HCT116 (cell line): Measurements from ENCODE around the gene HIC1. TPM values are rescaled to one million over a fixed set of nuclear protein-coding genes. Genes with fewer than 3 reads are reported as not detected.

Experiments used
- ATAC-seq: fragments of 200-7000 bp; cut with Tn5 transposase; 2 replicates; pipeline ENCODE4 v1.9.1; 2020; ENCODE audit warnings: mild to moderate bottlenecking, moderate library complexity
- BruUV-seq: library from RNA; stranded (reverse); fragments of 400-500 nt; replicated peaks from 2 replicates; lab custom pipeline; 2021; lab: Mats Ljungman, UMichigan
- CTCF ChIA-PET: fragments of 300-600 bp; sonication (Branson Sonifier 250); formaldehyde crosslinking; loops from one replicate; lab custom pipeline; 2021; ENCODE audit warnings: antibody characterized with exemption; lab: Charles Lee
- POLR2A ChIA-PET: fragments of 300-600, 350-600 bp; sonication (Branson Sonifier 250); formaldehyde crosslinking; loops from one replicate; lab custom pipeline; 2021; ENCODE audit warnings: antibody characterized with exemption; lab: Charles Lee
- RAD21 ChIA-PET, 2 experiments: fragments of 300-600 bp; sonication (Branson Sonifier 250); formaldehyde crosslinking; loops; one replicate each; lab custom pipeline; 2023; ENCODE audit warnings: low total read pairs in 2 of 2; ENCODE audit not compliant: uncharacterized antibody in 2 of 2, unreplicated experiment in 2 of 2, low non-redundant PET in 1 of 2; lab: Charles Lee
- DNase-seq: peaks from one replicate; pipeline ENCODE4 v3.0.0-alpha.2; 2010; ENCODE audit warnings: low read depth, low spot score
- H2AFZ ChIP-seq: fragments of 200-600 bp; shearing (Covaris generic), sonication (generic); 2 replicates; pipeline ENCODE4 v1.6.1; 2017; ENCODE audit warnings: low read depth, mixed run types, mixed read lengths, antibody characterized with exemption, low read length; ENCODE audit not compliant: poor library complexity, severe bottlenecking
- H3K27ac ChIP-seq: 2 replicates; pipeline ENCODE4 v1.5.1; 2012; ENCODE audit warnings: low read depth, low read length
- H3K27me3 ChIP-seq: fragments of 200-600 bp; sonication (generic); 2 replicates; pipeline ENCODE4 v1.6.1; 2016; ENCODE audit warnings: mixed run types, low read length, mixed read lengths; ENCODE audit not compliant: insufficient read depth
- H3K36me3 ChIP-seq, 2 experiments: fragments of 200-500 bp in 1 of 2; fragments of 200-600 bp in 1 of 2; sonication (Bioruptor generic) in 1 of 2; sonication (generic) in 1 of 2; 2 replicates each; pipeline versions ENCODE4 v1.5.1 to v1.6.1; 2014 to 2016; ENCODE audit warnings: low read length in 2 of 2, inconsistent platforms in 1 of 2, mixed read lengths in 1 of 2, mixed run types in 1 of 2; ENCODE audit not compliant: insufficient read depth in 2 of 2, control insufficient read depth in 1 of 2
- H3K4me1 ChIP-seq, 2 experiments: fragments of 200-600 bp in 1 of 2; sonication (generic) in 1 of 2; 2 replicates each; pipeline versions ENCODE4 v1.5.1 to v1.6.1; 2012 to 2017; ENCODE audit warnings: low read length in 2 of 2, inconsistent platforms in 1 of 2, mild to moderate bottlenecking in 1 of 2, mixed read lengths in 1 of 2, mixed run types in 1 of 2, moderate library complexity in 1 of 2; ENCODE audit not compliant: insufficient read depth in 2 of 2, control insufficient read depth in 1 of 2
- H3K4me2 ChIP-seq: fragments of 200-600 bp; sonication (generic); 2 replicates; pipeline ENCODE4 v1.6.1; 2017; ENCODE audit warnings: mixed run types, low read length, mixed read lengths
- H3K4me3 ChIP-seq, 2 experiments: fragments of 200-600 bp in 1 of 2; sonication (generic) in 1 of 2; replicated peaks in 1 of 2; 2 replicates each; pipeline ENCODE4 v1.5.1; 2011 to 2016; ENCODE audit warnings: low read length in 2 of 2, control low read depth in 1 of 2, low read depth in 1 of 2, mild to moderate bottlenecking in 1 of 2, mixed read lengths in 1 of 2, mixed run types in 1 of 2
- H3K79me2 ChIP-seq: fragments of 200-600 bp; sonication (generic); 2 replicates; pipeline ENCODE4 v1.6.1; 2017; ENCODE audit warnings: mild to moderate bottlenecking, mixed run types, low read length, moderate library complexity, mixed read lengths; ENCODE audit not compliant: insufficient read depth
- H3K9ac ChIP-seq: fragments of 200-600 bp; sonication (generic); 2 replicates; pipeline ENCODE4 v1.6.1; 2016; ENCODE audit warnings: low read length, mixed read lengths
- H3K9me2 ChIP-seq: fragments of 200-600 bp; sonication (generic), shearing (Covaris generic); 2 replicates; pipeline ENCODE4 v1.6.1; 2017; ENCODE audit warnings: mixed run types, mild to moderate bottlenecking, moderate library complexity; ENCODE audit not compliant: insufficient read depth
- H3K9me3 ChIP-seq, 2 experiments: fragments of 200-500 bp in 1 of 2; fragments of 200-600 bp in 1 of 2; sonication (Bioruptor generic) in 1 of 2; sonication (generic) in 1 of 2; 2 replicates each; pipeline ENCODE4 v1.6.1; 2014 to 2017; ENCODE audit warnings: low read length in 2 of 2, mixed read lengths in 2 of 2, inconsistent platforms in 1 of 2, low read depth in 1 of 2, mild to moderate bottlenecking in 1 of 2, mixed run types in 1 of 2, moderate library complexity in 1 of 2; ENCODE audit not compliant: control insufficient read depth in 1 of 2, insufficient read depth in 1 of 2
- H4K20me1 ChIP-seq: fragments of 200-600 bp; sonication (generic), shearing (Covaris generic); 2 replicates; pipeline ENCODE4 v1.6.1; 2017; ENCODE audit warnings: mixed run types, mild to moderate bottlenecking, moderate library complexity; ENCODE audit not compliant: insufficient read depth
- ATF3 ChIP-seq: IDR thresholded peaks from 2 replicates; pipeline ENCODE4 v1.6.1; 2012
- CBX3 ChIP-seq: IDR thresholded peaks from 2 replicates; pipeline ENCODE4 v1.6.1; 2012; ENCODE audit warnings: low read depth
- CTCF ChIP-seq, 3 experiments: fragments of 200-600 bp in 1 of 3; sonication (generic) in 1 of 3; IDR thresholded peaks in 2 of 3; conservative IDR thresholded peaks in 1 of 3; 2 replicates each; pipeline ENCODE4 v1.5.1; 2012 to 2017; ENCODE audit warnings: low read depth in 2 of 3, low read length in 2 of 3, antibody characterized with exemption in 1 of 3, borderline replicate concordance in 1 of 3, control low read depth in 1 of 3, mild to moderate bottlenecking in 1 of 3, mixed read lengths in 1 of 3, mixed run types in 1 of 3, moderate library complexity in 1 of 3; ENCODE audit not compliant: insufficient read depth in 1 of 3
- EZH2phosphoT487 ChIP-seq: fragments of 200-600 bp; IDR thresholded peaks from 2 replicates; pipeline ENCODE4 v1.6.1; 2018; ENCODE audit warnings: antibody characterized with exemption, borderline replicate concordance
- FOSL1 ChIP-seq: IDR thresholded peaks from 2 replicates; pipeline ENCODE4 v1.6.1; 2012; ENCODE audit warnings: low read depth
- JUND ChIP-seq: IDR thresholded peaks from 2 replicates; pipeline ENCODE4 v1.6.1; 2012
- YY1 ChIP-seq: IDR thresholded peaks from 2 replicates; pipeline ENCODE4 v1.6.1; 2011; ENCODE audit warnings: low read length, low read depth, moderate library complexity, mild to moderate bottlenecking; ENCODE audit not compliant: insufficient replicate concordance; ENCODE audit errors: extremely low read depth
- ZBTB33 ChIP-seq: IDR thresholded peaks from 2 replicates; pipeline ENCODE4 v1.6.1; 2011; ENCODE audit warnings: mild to moderate bottlenecking, low read length, moderate library complexity; ENCODE audit not compliant: insufficient replicate concordance; ENCODE audit errors: extremely low read depth
- ZNF274 ChIP-seq: fragments of 200-500 bp; sonication (Bioruptor generic); IDR thresholded peaks from 2 replicates; pipeline ENCODE4 v1.6.1; 2014; ENCODE audit warnings: mild to moderate bottlenecking, low read depth, low read length, inconsistent platforms
- intact Hi-C: fragments of 100-400 bp; cut with micrococcal nuclease; formaldehyde crosslinking; loops from 2 replicates; pipeline ENCODE4 v1.10.0; 2022
- total RNA-seq: library from RNA; stranded (reverse); gene quantifications from one replicate; pipeline ENCODE4 v1.2.1, GENCODE V29; 2021; ENCODE audit not compliant: unreplicated experiment

HIC1 gene
- total RNA-seq, 1 experiment from 2014 or later: 0.64 TPM

- Histone ChIP-seq H3K27me3 (no peaks in the 10 kb centered on the region), H3K36me3 (no peaks in the 10 kb centered on the region), H3K79me2 (no peaks in the 10 kb centered on the region), H3K4me1 (peaks cover 6 to 22% of the 10 kb centered on the region in 2 experiments; a peak in 3 of 4 replicates), H3K9me3 (no peaks in the 10 kb centered on the region), H2AFZ (no peak overlapping the region), H4K20me1 (no peaks in the 10 kb centered on the region), H3K4me3 (no peak overlapping the region), H3K4me2 (no peak overlapping the region), H3K9ac (no peak overlapping the region), H3K27ac (no peak overlapping the region), H3K9me2 (no peaks in the 10 kb centered on the region)
- ChIA-PET RAD21 (no interaction called here), POLR2A (no interaction called here), CTCF (no interaction called here)
- ATAC-seq: no peak
- intact Hi-C loops: no loop called here
- no peak for DNase-seq
- TF ChIP-seq ATF3 (no peak), ZBTB33 (no peak), ZNF274 (no peak), FOSL1 (no peak), CBX3 (no peak), CTCF (IDR thresholded peaks at IDR 0.05 in 2 of 3, conservative IDR thresholded peaks at IDR 0.05 in 1 of 3; ENCODE audit: borderline replicate concordance in 1 of 3, insufficient read depth in 1 of 3, low read depth in 2 of 3, low read length in 2 of 3) (no peak), JUND (no peak), YY1 (no peak), EZH2phosphoT487 (no peak)
- BruUV-seq: no TSS peak
Measured at GRCh38 chr17:2087597-2088211, 32.8 kb downstream of the HIC1 start.
